ENCODE measurements around the gene CIRBP.

Gene CIRBP

DNA sequence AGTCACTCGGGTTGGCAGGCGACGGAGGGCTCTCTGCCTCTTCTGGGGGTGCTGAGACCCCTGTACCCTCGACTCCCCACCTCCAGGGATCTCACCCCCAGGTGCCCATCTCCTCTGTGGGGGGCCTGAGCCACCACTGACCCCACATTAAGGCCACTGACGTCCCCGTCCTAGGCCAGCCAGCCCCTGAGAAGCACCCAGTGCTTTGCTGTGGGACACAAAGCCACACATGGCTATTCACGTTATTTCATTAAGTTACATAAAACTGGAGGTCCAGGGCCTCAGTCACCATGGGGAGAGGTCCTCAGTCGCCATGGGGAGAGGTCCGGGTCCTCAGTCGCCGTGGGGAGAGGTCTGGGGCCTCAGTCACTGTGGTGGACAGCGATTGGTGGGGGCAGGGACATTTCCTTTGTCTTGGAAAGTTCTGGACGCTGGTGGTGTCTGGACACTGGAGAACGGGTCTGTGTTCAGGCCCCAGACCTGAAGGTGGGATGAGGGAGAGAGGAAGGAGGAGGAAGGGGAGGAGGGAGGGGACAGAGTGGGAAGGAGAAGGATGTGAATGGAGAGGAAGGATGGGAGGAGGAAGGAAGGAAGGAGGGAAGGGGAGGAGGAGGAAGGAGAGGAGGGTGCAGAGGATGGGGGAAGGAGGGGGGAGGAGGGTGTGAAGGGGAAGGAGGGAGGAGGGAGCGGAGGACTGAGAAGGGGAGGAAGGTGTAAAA, 12.6 kb downstream of the CIRBP start:
- no peak for TF ChIP-seq TAF1 (IDR thresholded peaks at IDR 0.05; ENCODE audit: borderline replicate concordance, insufficient read depth, low read length)
- TF ChIP-seq SIN3A (IDR thresholded peaks at IDR 0.05; ENCODE audit: borderline replicate concordance, insufficient read depth, low read length), result no peak
- no peak for TF ChIP-seq POLR2AphosphoS5 (IDR thresholded peaks at IDR 0.05; ENCODE audit: low read depth, low read length)
- TF ChIP-seq, protein P1, sequence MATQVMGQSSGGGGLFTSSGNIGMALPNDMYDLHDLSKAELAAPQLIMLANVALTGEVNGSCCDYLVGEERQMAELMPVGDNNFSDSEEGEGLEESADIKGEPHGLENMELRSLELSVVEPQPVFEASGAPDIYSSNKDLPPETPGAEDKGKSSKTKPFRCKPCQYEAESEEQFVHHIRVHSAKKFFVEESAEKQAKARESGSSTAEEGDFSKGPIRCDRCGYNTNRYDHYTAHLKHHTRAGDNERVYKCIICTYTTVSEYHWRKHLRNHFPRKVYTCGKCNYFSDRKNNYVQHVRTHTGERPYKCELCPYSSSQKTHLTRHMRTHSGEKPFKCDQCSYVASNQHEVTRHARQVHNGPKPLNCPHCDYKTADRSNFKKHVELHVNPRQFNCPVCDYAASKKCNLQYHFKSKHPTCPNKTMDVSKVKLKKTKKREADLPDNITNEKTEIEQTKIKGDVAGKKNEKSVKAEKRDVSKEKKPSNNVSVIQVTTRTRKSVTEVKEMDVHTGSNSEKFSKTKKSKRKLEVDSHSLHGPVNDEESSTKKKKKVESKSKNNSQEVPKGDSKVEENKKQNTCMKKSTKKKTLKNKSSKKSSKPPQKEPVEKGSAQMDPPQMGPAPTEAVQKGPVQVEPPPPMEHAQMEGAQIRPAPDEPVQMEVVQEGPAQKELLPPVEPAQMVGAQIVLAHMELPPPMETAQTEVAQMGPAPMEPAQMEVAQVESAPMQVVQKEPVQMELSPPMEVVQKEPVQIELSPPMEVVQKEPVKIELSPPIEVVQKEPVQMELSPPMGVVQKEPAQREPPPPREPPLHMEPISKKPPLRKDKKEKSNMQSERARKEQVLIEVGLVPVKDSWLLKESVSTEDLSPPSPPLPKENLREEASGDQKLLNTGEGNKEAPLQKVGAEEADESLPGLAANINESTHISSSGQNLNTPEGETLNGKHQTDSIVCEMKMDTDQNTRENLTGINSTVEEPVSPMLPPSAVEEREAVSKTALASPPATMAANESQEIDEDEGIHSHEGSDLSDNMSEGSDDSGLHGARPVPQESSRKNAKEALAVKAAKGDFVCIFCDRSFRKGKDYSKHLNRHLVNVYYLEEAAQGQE (IDR thresholded peaks at IDR 0.05; ENCODE audit: insufficient read depth in 1 of 2, low read depth in 2 of 2, low read length in 2 of 2), result no peak
- no peak for TF ChIP-seq FOXP2 (optimal IDR thresholded peaks at IDR 0.05; ENCODE audit: borderline replicate concordance, extremely low read depth, extremely low read length, insufficient read depth)

DNA sequence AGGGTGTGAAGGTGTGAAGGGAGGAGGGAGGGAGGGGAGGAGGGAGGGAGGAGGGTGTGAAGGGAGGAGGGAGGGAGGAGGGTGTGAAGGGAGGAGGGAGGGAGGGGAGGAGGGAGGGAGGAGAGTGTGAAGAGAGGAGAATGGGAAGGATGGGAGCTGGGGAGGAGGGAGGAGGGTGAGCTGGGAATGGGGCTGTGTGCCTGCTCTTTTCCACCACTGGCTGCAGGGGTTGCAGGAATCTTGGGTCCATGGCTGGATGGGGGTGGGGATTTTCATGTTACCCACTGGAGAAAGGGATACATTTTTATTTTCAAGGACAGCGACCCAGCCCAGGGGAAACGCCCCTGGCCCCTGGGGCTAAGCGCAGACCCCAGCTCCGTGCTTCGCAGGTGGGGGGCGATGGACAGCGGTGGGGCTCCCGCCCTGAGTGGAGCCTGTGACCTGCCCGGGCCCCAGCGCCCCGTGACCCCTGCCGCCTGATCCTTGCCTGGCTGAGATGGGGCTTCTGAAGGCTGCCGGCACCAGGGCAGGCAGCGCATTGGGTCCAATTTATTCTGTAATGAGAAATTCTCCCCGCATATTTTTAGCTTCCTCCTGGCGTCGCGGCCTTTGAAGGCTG, 13.6 kb downstream of the CIRBP start:
- TF ChIP-seq POLR2AphosphoS5 (IDR thresholded peaks at IDR 0.05; ENCODE audit: low read depth, low read length) (no peak), TAF1 (IDR thresholded peaks at IDR 0.05; ENCODE audit: borderline replicate concordance, insufficient read depth, low read length) (no peak), SIN3A (IDR thresholded peaks at IDR 0.05; ENCODE audit: borderline replicate concordance, insufficient read depth, low read length) (no peak)

DNA sequence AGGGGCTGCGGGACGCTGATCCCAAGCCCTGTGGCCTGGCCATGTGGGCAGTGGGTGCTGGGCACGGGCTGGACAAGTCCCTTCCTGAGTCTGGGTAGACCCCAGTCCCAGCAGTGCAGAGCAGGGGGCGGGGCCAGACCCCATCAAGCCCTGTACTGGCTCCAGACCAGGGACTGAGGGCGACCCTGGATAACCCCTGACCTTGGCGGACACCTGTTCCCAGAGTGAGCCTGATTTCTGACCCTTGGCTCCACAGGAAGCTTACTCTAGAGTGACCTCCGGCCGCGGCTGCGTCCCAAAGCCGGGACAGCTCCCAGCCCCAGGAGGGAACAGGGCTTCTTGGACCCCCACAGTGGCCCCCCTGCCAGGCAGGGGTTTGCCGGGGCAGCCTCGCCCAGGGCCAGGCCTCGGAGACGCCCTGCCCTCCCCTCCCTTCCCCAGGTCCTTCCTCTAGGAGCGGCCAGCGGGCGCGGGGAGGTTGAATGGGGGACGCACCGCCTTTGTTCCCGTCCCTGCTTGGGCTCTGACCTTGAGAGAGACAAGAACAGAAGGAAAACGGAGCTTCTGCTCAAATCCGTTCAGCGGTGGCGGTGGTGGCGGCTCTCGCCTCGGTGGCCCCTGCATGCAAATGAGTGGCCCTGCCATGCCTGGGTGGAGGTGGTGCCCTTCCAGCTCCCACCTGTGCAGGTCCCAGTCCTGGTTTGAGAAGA, 14.2 kb downstream of the CIRBP start:
- TF ChIP-seq TAF1 (IDR thresholded peaks at IDR 0.05; ENCODE audit: borderline replicate concordance, insufficient read depth, low read length), result no peak

DNA sequence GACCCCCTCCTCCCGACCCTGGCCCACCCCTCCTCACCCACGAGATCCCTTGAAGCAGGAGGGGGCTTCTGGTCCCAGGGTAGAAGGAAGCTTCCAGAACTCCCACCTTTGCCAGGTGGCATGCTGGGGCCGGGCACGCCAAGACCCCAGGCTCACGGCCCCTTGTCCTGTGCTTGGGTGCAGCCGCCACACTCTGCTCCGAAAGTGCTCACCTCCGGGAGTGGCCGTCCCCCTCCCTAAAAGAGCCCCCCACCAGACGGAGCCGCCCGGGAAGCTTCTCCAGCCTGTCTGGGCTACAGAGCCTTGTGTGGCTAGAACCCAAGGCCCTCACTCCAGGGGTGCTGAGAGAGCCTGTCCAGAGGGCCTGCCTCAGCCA, 14.8 kb downstream of the CIRBP start:
- TF ChIP-seq FOXP2 (optimal IDR thresholded peaks at IDR 0.05; ENCODE audit: borderline replicate concordance, extremely low read depth, extremely low read length, insufficient read depth), result no peak
- TF ChIP-seq, protein P1 (IDR thresholded peaks at IDR 0.05; ENCODE audit: insufficient read depth in 1 of 2, low read depth in 2 of 2, low read length in 2 of 2), result no peak
- no peak for TF ChIP-seq POLR2AphosphoS5 (IDR thresholded peaks at IDR 0.05; ENCODE audit: low read depth, low read length)
- TF ChIP-seq SIN3A (IDR thresholded peaks at IDR 0.05; ENCODE audit: borderline replicate concordance, insufficient read depth, low read length), result no peak
- TF ChIP-seq TAF1 (IDR thresholded peaks at IDR 0.05; ENCODE audit: borderline replicate concordance, insufficient read depth, low read length), result no peak

DNA sequence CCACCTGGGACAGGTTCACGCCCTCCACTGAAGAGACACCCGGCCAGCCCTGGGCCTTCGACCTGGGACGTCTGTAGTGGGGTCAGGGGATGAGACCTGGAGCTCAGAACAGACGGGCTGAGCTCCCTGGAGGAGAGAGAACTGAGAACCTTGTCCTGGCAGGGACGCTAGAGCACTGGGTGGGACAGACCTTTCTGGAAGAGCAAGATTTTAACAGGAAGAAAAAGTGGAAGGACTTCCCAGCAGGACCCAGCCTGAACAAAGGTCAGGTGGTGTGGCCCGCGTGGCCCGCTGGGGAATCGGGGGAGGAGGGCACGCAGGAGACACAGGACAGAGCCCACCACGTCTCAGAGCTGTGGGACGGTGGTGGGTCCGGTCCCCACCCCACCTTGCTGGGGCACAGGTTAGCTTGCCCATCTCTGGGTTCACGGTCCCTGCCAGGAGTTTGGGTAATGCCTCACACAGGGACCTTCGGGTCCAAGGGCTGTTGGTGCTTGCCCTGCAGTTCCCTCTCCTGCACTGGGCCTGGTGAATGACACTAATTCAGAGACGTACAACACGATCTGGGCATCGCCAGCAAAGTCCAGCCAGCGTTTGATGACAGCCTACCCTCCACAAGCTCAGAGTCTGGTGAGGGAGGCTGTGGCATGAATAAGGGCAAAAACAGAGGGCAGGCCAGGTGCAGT, 15.3 kb downstream of the CIRBP start:
- TF ChIP-seq TAF1 (IDR thresholded peaks at IDR 0.05; ENCODE audit: borderline replicate concordance, insufficient read depth, low read length) (no peak), SIN3A (IDR thresholded peaks at IDR 0.05; ENCODE audit: borderline replicate concordance, insufficient read depth, low read length) (no peak), FOXP2 (optimal IDR thresholded peaks at IDR 0.05; ENCODE audit: borderline replicate concordance, extremely low read depth, extremely low read length, insufficient read depth) (no peak), POLR2AphosphoS5 (IDR thresholded peaks at IDR 0.05; ENCODE audit: low read depth, low read length) (no peak)
- TF ChIP-seq, protein P1 (IDR thresholded peaks at IDR 0.05; ENCODE audit: insufficient read depth in 1 of 2, low read depth in 2 of 2, low read length in 2 of 2), result no peak

Measured in PFSK-1 (cell line).